RWPE2 (cell line): ENCODE results near the gene RNF19B.

Experiments
- ATAC-seq: fragments of 200-7000 bp; cut with Tn5 transposase; 3 replicates; pipeline ENCODE4 v1.9.1; 2021; ENCODE audit warnings: low read depth
- DNase-seq: peaks from one replicate; pipeline ENCODE4 v3.0.0-alpha.2; 2020; ENCODE audit warnings: low spot score
- H3K27ac ChIP-seq: fragments of 450-650 bp; 2 replicates; pipeline ENCODE4 v1.5.1; 2017; ENCODE audit warnings: mild to moderate bottlenecking; ENCODE audit not compliant: poor library complexity, severe bottlenecking
- H3K27me3 ChIP-seq: fragments of 250-450 bp; sonication (Bioruptor Pico); 2 replicates; pipeline ENCODE4 v1.5.1; 2021; ENCODE audit warnings: mild to moderate bottlenecking, moderate library complexity; ENCODE audit not compliant: insufficient read depth, poor library complexity, severe bottlenecking
- H3K36me3 ChIP-seq: fragments of 250-450 bp; sonication (Bioruptor Pico); 2 replicates; pipeline ENCODE4 v1.5.1; 2020; ENCODE audit warnings: low read depth, mild to moderate bottlenecking, moderate library complexity
- H3K4me1 ChIP-seq: fragments of 250-450 bp; sonication (Bioruptor Pico); 2 replicates; pipeline ENCODE4 v1.5.1; 2021; ENCODE audit warnings: mild to moderate bottlenecking, moderate library complexity; ENCODE audit not compliant: insufficient read depth, poor library complexity, severe bottlenecking
- H3K4me3 ChIP-seq: fragments of 250-450 bp; sonication (Bioruptor Pico); 2 replicates; pipeline ENCODE4 v1.5.1; 2021; ENCODE audit warnings: mild to moderate bottlenecking, moderate library complexity; ENCODE audit not compliant: severe bottlenecking
- H3K9me3 ChIP-seq: fragments of 250-450 bp; sonication (Bioruptor Pico); 2 replicates; pipeline ENCODE4 v1.5.1; 2021; ENCODE audit warnings: mild to moderate bottlenecking, moderate library complexity; ENCODE audit not compliant: severe bottlenecking
- TF ChIP-seq, protein P1 (sequence below): fragments of 450-650 bp; IDR thresholded peaks from one replicate; pipeline ENCODE4 v1.5.1; 2017; ENCODE audit warnings: mild to moderate bottlenecking, moderate library complexity; ENCODE audit not compliant: poor library complexity, severe bottlenecking

The RNF19B gene

GRCh38 chr1:33005117-33005837, 40.7 kb upstream of the RNF19B start:
- H3K4me1 ChIP-seq, result peaks cover 44% of the 10 kb centered on the region
- peaks cover 22% of the 10 kb centered on the region for H3K36me3 ChIP-seq
- H3K27ac ChIP-seq, result peak overlapping the region; percentile 73
- ATAC-seq, result no peak
- H3K27me3 ChIP-seq, result no peaks in the 10 kb centered on the region
- no peak overlapping the region for H3K4me3 ChIP-seq
- DNase-seq, result no peak
- TF ChIP-seq, protein P1, sequence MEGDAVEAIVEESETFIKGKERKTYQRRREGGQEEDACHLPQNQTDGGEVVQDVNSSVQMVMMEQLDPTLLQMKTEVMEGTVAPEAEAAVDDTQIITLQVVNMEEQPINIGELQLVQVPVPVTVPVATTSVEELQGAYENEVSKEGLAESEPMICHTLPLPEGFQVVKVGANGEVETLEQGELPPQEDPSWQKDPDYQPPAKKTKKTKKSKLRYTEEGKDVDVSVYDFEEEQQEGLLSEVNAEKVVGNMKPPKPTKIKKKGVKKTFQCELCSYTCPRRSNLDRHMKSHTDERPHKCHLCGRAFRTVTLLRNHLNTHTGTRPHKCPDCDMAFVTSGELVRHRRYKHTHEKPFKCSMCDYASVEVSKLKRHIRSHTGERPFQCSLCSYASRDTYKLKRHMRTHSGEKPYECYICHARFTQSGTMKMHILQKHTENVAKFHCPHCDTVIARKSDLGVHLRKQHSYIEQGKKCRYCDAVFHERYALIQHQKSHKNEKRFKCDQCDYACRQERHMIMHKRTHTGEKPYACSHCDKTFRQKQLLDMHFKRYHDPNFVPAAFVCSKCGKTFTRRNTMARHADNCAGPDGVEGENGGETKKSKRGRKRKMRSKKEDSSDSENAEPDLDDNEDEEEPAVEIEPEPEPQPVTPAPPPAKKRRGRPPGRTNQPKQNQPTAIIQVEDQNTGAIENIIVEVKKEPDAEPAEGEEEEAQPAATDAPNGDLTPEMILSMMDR, result no peak
- no peaks in the 10 kb centered on the region for H3K9me3 ChIP-seq

DNA sequence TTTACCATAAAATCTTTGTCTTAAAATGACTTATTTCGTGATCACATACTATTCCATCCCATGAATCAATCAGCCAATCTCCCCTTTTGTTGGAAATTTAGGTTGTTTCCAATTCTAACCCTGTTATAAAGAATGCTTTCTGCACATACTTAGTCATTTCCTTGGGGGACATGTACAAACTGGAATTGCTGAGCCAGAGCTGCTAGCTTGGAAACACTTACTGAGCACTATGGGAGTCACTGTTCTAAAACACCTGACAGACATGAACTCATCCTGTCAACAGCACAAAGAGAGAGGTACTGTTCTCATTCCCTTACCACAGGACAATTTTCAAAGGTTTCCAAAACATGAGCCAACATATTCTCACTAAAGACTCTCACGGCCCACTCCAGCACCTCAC, 40.0 kb upstream of the RNF19B start:
- TF ChIP-seq, protein P1, result no peak
- Histone ChIP-seq H3K9me3 (no peaks in the 10 kb centered on the region), H3K36me3 (peaks cover 21% of the 10 kb centered on the region), H3K4me1 (peaks cover 44% of the 10 kb centered on the region), H3K4me3 (no peak overlapping the region), H3K27me3 (no peaks in the 10 kb centered on the region), H3K27ac (peak overlapping the region; percentile 73)
- no peak for DNase-seq
- peak; percentile 81 for ATAC-seq

DNA sequence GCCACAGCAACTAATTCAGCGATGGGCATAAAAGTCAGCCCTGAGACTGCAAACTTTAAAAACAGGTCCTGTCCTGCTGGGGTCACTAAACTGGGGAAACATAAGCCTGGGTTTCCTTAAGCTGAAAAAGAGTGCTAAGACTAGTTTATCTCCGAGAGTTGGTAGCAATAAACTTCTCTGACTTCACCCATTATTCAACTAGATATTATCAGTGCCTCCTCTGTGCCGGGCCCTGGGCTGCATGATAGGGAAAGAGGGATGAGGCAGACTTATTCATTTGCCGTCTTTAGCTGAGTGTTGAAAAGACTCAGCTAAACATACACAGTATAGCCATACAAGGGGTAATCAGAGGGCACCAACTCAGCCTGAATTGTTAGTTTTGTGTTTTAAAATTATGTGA, 39.0 kb upstream of the RNF19B start:
- DNase-seq (no peak), ATAC-seq (no peak)
- Histone ChIP-seq H3K4me3 (no peak overlapping the region), H3K36me3 (peaks cover 13% of the 10 kb centered on the region), H3K27me3 (no peaks in the 10 kb centered on the region), H3K27ac (peak overlapping the region; percentile 73), H3K4me1 (peaks cover 44% of the 10 kb centered on the region), H3K9me3 (no peaks in the 10 kb centered on the region)
- TF ChIP-seq, protein P1, result no peak

GRCh38 chr1:33002006-33002405, 37.4 kb upstream of the RNF19B start:
- Histone ChIP-seq H3K27ac (no peak overlapping the region), H3K4me3 (no peak overlapping the region), H3K27me3 (no peaks in the 10 kb centered on the region), H3K9me3 (no peaks in the 10 kb centered on the region), H3K4me1 (peaks cover 29% of the 10 kb centered on the region), H3K36me3 (no peaks in the 10 kb centered on the region)
- no peak for ATAC-seq
- no peak for DNase-seq
- TF ChIP-seq, protein P1, result no peak

GRCh38 chr1:33001282-33001681, 36.7 kb upstream of the RNF19B start:
- Histone ChIP-seq H3K27ac (no peak overlapping the region), H3K9me3 (no peaks in the 10 kb centered on the region), H3K36me3 (no peaks in the 10 kb centered on the region), H3K4me1 (peaks cover 26% of the 10 kb centered on the region), H3K27me3 (no peaks in the 10 kb centered on the region), H3K4me3 (no peak overlapping the region)
- ATAC-seq (no peak), DNase-seq (no peak)
- TF ChIP-seq, protein P1, result peak; percentile 37
